H9 (cell line): ENCODE measurements around the gene OR1S2. TPM values are rescaled to one million over a fixed set of nuclear protein-coding genes. Genes with fewer than 3 reads are reported as not detected.

Experiments
- DNase-seq: peaks from one replicate; pipeline ENCODE4 v3.0.0-alpha.2; 2017
- H2AFZ ChIP-seq: one replicate; pipeline ENCODE4 v1.6.1; 2013; ENCODE audit warnings: mild to moderate bottlenecking, low read length, control low read depth, moderate library complexity
- H2AK5ac ChIP-seq: 2 replicates; pipeline ENCODE4 v1.6.1; 2013; ENCODE audit warnings: low read length, control low read depth, mixed read lengths; ENCODE audit not compliant: insufficient read length
- H2BK120ac ChIP-seq: one replicate; pipeline ENCODE4 v1.6.1; 2013; ENCODE audit warnings: low read depth, mild to moderate bottlenecking, low read length, control low read depth, inconsistent platforms; ENCODE audit not compliant: poor library complexity, severe bottlenecking
- H2BK12ac ChIP-seq: 2 replicates; pipeline ENCODE4 v1.6.1; 2013; ENCODE audit warnings: low read length, control low read depth, mixed read lengths, low read depth; ENCODE audit not compliant: insufficient read length
- H2BK15ac ChIP-seq: 2 replicates; pipeline ENCODE4 v1.6.1; 2013; ENCODE audit warnings: low read depth, low read length, control low read depth
- H2BK20ac ChIP-seq: one replicate; pipeline ENCODE4 v1.6.1; 2013; ENCODE audit warnings: low read depth, mild to moderate bottlenecking, low read length, control low read depth, inconsistent platforms; ENCODE audit not compliant: poor library complexity, severe bottlenecking
- H2BK5ac ChIP-seq: 2 replicates; pipeline ENCODE4 v1.6.1; 2013; ENCODE audit warnings: low read length, control low read depth, mixed read lengths; ENCODE audit not compliant: insufficient read length
- H3K14ac ChIP-seq: 2 replicates; pipeline ENCODE4 v1.6.1; 2013; ENCODE audit warnings: low read length, control low read depth; ENCODE audit not compliant: insufficient read depth
- H3K18ac ChIP-seq: 2 replicates; pipeline ENCODE4 v1.6.1; 2013; ENCODE audit warnings: low read depth, mild to moderate bottlenecking, mixed read lengths, low read length, control low read depth; ENCODE audit not compliant: insufficient read length
- H3K23ac ChIP-seq: 2 replicates; pipeline ENCODE4 v1.6.1; 2013; ENCODE audit warnings: low read length, control low read depth, mixed read lengths, low read depth; ENCODE audit not compliant: insufficient read length
- H3K23me2 ChIP-seq: 2 replicates; pipeline ENCODE4 v1.6.1; 2013; ENCODE audit warnings: low read depth, mild to moderate bottlenecking, mixed read lengths, low read length, control low read depth; ENCODE audit not compliant: insufficient read length, poor library complexity, severe bottlenecking
- H3K27ac ChIP-seq: 2 replicates; pipeline ENCODE4 v1.5.1; 2013; ENCODE audit warnings: low read length, control low read depth, mixed read lengths, low read depth; ENCODE audit not compliant: insufficient read length
- H3K27me3 ChIP-seq: 2 replicates; pipeline ENCODE4 v1.6.1; 2013; ENCODE audit warnings: low read length, control low read depth, inconsistent platforms; ENCODE audit not compliant: insufficient read depth
- H3K4ac ChIP-seq: 2 replicates; pipeline ENCODE4 v1.6.1; 2013; ENCODE audit warnings: low read depth, mild to moderate bottlenecking, control low read depth, inconsistent platforms, low read length, moderate library complexity
- H3K4me1 ChIP-seq: 2 replicates; pipeline ENCODE4 v1.6.1; 2013; ENCODE audit warnings: low read length, control low read depth, inconsistent platforms; ENCODE audit not compliant: insufficient read depth
- H3K4me2 ChIP-seq: 2 replicates; pipeline ENCODE4 v1.6.1; 2013; ENCODE audit warnings: low read length, control low read depth, mixed read lengths; ENCODE audit not compliant: insufficient read length, insufficient read depth
- H3K56ac ChIP-seq: 2 replicates; pipeline ENCODE4 v1.6.1; 2013; ENCODE audit warnings: low read depth, mild to moderate bottlenecking, mixed read lengths, low read length, control low read depth; ENCODE audit not compliant: insufficient read length
- H3K79me1 ChIP-seq: 2 replicates; pipeline ENCODE4 v1.6.1; 2013; ENCODE audit warnings: low read depth, mild to moderate bottlenecking, moderate library complexity, low read length, control low read depth, inconsistent platforms; ENCODE audit not compliant: insufficient read depth, poor library complexity, severe bottlenecking
- H3K79me2 ChIP-seq: 2 replicates; pipeline ENCODE4 v1.6.1; 2013; ENCODE audit warnings: low read length, control low read depth, inconsistent platforms; ENCODE audit not compliant: insufficient read depth
- H3K9ac ChIP-seq: 2 replicates; pipeline ENCODE4 v1.6.1; 2013; ENCODE audit warnings: low read length, control low read depth, mixed read lengths; ENCODE audit not compliant: insufficient read length; ENCODE audit errors: extremely low read depth
- H3K9me3 ChIP-seq: one replicate; pipeline ENCODE4 v1.6.1; 2013; ENCODE audit warnings: low read depth, low read length, inconsistent platforms; ENCODE audit not compliant: control insufficient read depth
- H3T11ph ChIP-seq: one replicate; pipeline ENCODE4 v1.6.1; 2013; ENCODE audit warnings: mild to moderate bottlenecking, low read length, control low read depth, inconsistent platforms
- H4K20me1 ChIP-seq: one replicate; pipeline ENCODE4 v1.6.1; 2013; ENCODE audit not compliant: control insufficient read depth, insufficient read length, insufficient read depth
- H4K5ac ChIP-seq: 2 replicates; pipeline ENCODE4 v1.6.1; 2013; ENCODE audit warnings: low read depth, mild to moderate bottlenecking, mixed read lengths, low read length, control low read depth; ENCODE audit not compliant: insufficient read length
- H4K8ac ChIP-seq: replicated peaks from 2 replicates; pipeline ENCODE4 v1.6.1; 2013; ENCODE audit warnings: low read length, control low read depth, mixed read lengths, low read depth; ENCODE audit not compliant: insufficient read length
- H4K91ac ChIP-seq: 2 replicates; pipeline ENCODE4 v1.6.1; 2013; ENCODE audit warnings: low read depth, mild to moderate bottlenecking, moderate library complexity, mixed read lengths, low read length, control low read depth; ENCODE audit not compliant: insufficient read length
- H3K27ac Mint-ChIP-seq, 3 experiments: 2 replicates in 2 of 3; 3 replicates in 1 of 3; pipeline ENCODE4 v1.8.0; 2020 to 2021; ENCODE audit warnings: mixed read lengths in 3 of 3, mild to moderate bottlenecking in 1 of 3, moderate library complexity in 1 of 3
- H3K27me3 Mint-ChIP-seq: 2 replicates; pipeline ENCODE4 v1.8.0; 2021; ENCODE audit warnings: low read depth, mild to moderate bottlenecking, moderate library complexity, mixed read lengths
- H3K36me3 Mint-ChIP-seq, 3 experiments: 2 replicates in 2 of 3; 3 replicates in 1 of 3; pipeline ENCODE4 v1.8.0; 2020 to 2021; ENCODE audit warnings: low read depth in 3 of 3, mixed read lengths in 3 of 3; ENCODE audit not compliant: insufficient read depth in 1 of 3
- H3K4me1 Mint-ChIP-seq, 2 experiments: 2 replicates each; pipeline ENCODE4 v1.8.0; 2020; ENCODE audit warnings: mixed read lengths in 2 of 2
- H3K4me3 Mint-ChIP-seq, 2 experiments: 2 replicates in 1 of 2; 3 replicates in 1 of 2; pipeline ENCODE4 v1.8.0; 2020 to 2021; ENCODE audit warnings: mild to moderate bottlenecking in 2 of 2, mixed read lengths in 2 of 2, moderate library complexity in 1 of 2
- H3K9me3 Mint-ChIP-seq, 2 experiments: 2 replicates in 1 of 2; 3 replicates in 1 of 2; pipeline ENCODE4 v1.8.0; 2020; ENCODE audit warnings: mild to moderate bottlenecking in 2 of 2, mixed read lengths in 2 of 2, moderate library complexity in 1 of 2
- WGBS: extraction: QIAGEN DNeasy Blood & Tissue Kit; methylation state at CpG from one replicate; pipeline ENCODE4 v1.1.7; 2013; ENCODE audit warnings: missing lambda C conversion rate, low lambda C conversion rate, mixed read lengths; ENCODE audit not compliant: insufficient read length; ENCODE audit errors: extremely low coverage; 5-methylcytosine and 5-hydroxymethylcytosine counted together
- total RNA-seq: library from RNA; stranded (reverse); gene quantifications from 2 replicates; pipeline ENCODE4 v1.2.1, GENCODE V29; 2021
- TF ChIP-seq, protein P1 (sequence below): fragments of 200-600 bp; sonication (generic); conservative IDR thresholded peaks from 3 replicates; pipeline ENCODE4 v1.8.0; 2021; ENCODE audit warnings: antibody characterized with exemption, mild to moderate bottlenecking

OR1S2 gene
- total RNA-seq, 1 experiment from 2014 or later, result not detected

- TF ChIP-seq, protein P1, sequence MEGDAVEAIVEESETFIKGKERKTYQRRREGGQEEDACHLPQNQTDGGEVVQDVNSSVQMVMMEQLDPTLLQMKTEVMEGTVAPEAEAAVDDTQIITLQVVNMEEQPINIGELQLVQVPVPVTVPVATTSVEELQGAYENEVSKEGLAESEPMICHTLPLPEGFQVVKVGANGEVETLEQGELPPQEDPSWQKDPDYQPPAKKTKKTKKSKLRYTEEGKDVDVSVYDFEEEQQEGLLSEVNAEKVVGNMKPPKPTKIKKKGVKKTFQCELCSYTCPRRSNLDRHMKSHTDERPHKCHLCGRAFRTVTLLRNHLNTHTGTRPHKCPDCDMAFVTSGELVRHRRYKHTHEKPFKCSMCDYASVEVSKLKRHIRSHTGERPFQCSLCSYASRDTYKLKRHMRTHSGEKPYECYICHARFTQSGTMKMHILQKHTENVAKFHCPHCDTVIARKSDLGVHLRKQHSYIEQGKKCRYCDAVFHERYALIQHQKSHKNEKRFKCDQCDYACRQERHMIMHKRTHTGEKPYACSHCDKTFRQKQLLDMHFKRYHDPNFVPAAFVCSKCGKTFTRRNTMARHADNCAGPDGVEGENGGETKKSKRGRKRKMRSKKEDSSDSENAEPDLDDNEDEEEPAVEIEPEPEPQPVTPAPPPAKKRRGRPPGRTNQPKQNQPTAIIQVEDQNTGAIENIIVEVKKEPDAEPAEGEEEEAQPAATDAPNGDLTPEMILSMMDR, result no peak
Observed at GRCh38 chr11:58186938-58187337, 17.0 kb downstream of the OR1S2 start.

More at GRCh38 chr11:58186938-58187337, 17.0 kb downstream of the OR1S2 start:
- H3K23ac ChIP-seq, result no peak overlapping the region
- H3K27ac ChIP-seq, result no peak overlapping the region
- H3K4me2 ChIP-seq, result no peak overlapping the region
- Mint-ChIP-seq H3K4me1 (no peaks in the 10 kb centered on the region), H3K4me3 (no peak overlapping the region), H3K36me3 (no peaks in the 10 kb centered on the region; a peak in 1 of 7 replicates), H3K27ac (no peak overlapping the region), H3K9me3 (peaks cover 0 to 2% of the 10 kb centered on the region in 2 experiments; a peak in 1 of 5 replicates), H3K27me3 (peaks cover 2% of the 10 kb centered on the region; the same call in 1 of the 2 replicates)
- H2AFZ ChIP-seq, result no peak overlapping the region
- no peak overlapping the region for H3K14ac ChIP-seq
- WGBS, result no CpG with 5 or more reads among the region's 4 CpGs
- no peaks in the 10 kb centered on the region for H3K27me3 ChIP-seq
- H2BK12ac ChIP-seq, result no peak overlapping the region
- no peak overlapping the region for H4K91ac ChIP-seq
- DNase-seq, result no peak
- H3K9me3 ChIP-seq, result no peaks in the 10 kb centered on the region
- no peaks in the 10 kb centered on the region for H3K23me2 ChIP-seq
- H3K18ac ChIP-seq, result no peak overlapping the region
- H3K56ac ChIP-seq, result no peak overlapping the region
- no peak overlapping the region for H2AK5ac ChIP-seq
- H2BK120ac ChIP-seq, result no peak overlapping the region
- H2BK5ac ChIP-seq, result no peak overlapping the region
- no peaks in the 10 kb centered on the region for H3K4me1 ChIP-seq
- no peaks in the 10 kb centered on the region for H3K79me1 ChIP-seq
- no peak overlapping the region for H3T11ph ChIP-seq
- no peak overlapping the region for H2BK15ac ChIP-seq
- H2BK20ac ChIP-seq, result no peak overlapping the region
- no peaks in the 10 kb centered on the region for H3K79me2 ChIP-seq
- H3K9ac ChIP-seq, result no peak overlapping the region
- H4K20me1 ChIP-seq, result no peaks in the 10 kb centered on the region
- no peak overlapping the region for H4K5ac ChIP-seq
- no peak overlapping the region for H4K8ac ChIP-seq
- H3K4ac ChIP-seq, result no peak overlapping the region
